Upper lobe of left lung (tissue), 6 donors: Measurements from ENCODE around the gene ACADM. TPM values are rescaled to one million over a fixed set of nuclear protein-coding genes. Genes with fewer than 3 reads are reported as not detected.

Experiments used
- ATAC-seq, 2 donors: fragments of 200-7000 bp; cut with Tn5 transposase; one replicate each; pipeline ENCODE4 v1.9.1; 2022; ENCODE audit warnings: mild to moderate bottlenecking in 2 of 2, moderate library complexity in 2 of 2; ENCODE audit not compliant: low FRiP score in 2 of 2
- DNase-seq, 2 donors: peaks; one replicate each; pipeline ENCODE4 v3.0.0-alpha.2; 2019 to 2020
- H3K27ac ChIP-seq, 4 donors: fragments of 200-600 bp; sonication (generic); one replicate each; pipeline ENCODE4 v1.5.1; 2016 to 2019
- H3K27me3 ChIP-seq, 4 donors: fragments of 200-600 bp; sonication (generic); one replicate each; pipeline ENCODE4 v1.5.1; 2017 to 2019
- H3K36me3 ChIP-seq, 4 donors: fragments of 200-600 bp; sonication (generic); one replicate each; pipeline ENCODE4 v1.5.1; 2016 to 2019
- H3K4me1 ChIP-seq, 4 donors: fragments of 200-600 bp; sonication (generic); one replicate each; pipeline ENCODE4 v1.5.1; 2018 to 2019
- H3K4me3 ChIP-seq, 4 donors: fragments of 200-600 bp; sonication (generic); one replicate each; pipeline ENCODE4 v1.5.1; 2017 to 2019; ENCODE audit warnings: mild to moderate bottlenecking in 2 of 4, moderate library complexity in 1 of 4
- H3K9me3 ChIP-seq, 4 donors: fragments of 200-600 bp; sonication (generic); one replicate each; pipeline ENCODE4 v1.5.1; 2018 to 2019
- EP300 ChIP-seq, 4 donors: sonication (generic); formaldehyde crosslinking; IDR thresholded peaks; one replicate each; pipeline ENCODE4 v1.5.1; 2017; ENCODE audit warnings: antibody characterized with exemption in 4 of 4, control low read depth in 2 of 4
- POLR2A ChIP-seq, 4 donors: fragments of 450-650 bp; IDR thresholded peaks; one replicate each; pipeline ENCODE4 v1.5.1; 2016 to 2017; ENCODE audit warnings: antibody characterized with exemption in 4 of 4, mild to moderate bottlenecking in 2 of 4
- POLR2AphosphoS5 ChIP-seq, 2 donors: sonication (generic); formaldehyde crosslinking; IDR thresholded peaks; one replicate each; pipeline ENCODE4 v1.5.1; 2017; ENCODE audit warnings: antibody characterized with exemption in 2 of 2
- WGBS, 2 donors: methylation state at CpG; one replicate each; pipeline ENCODE4 v1.1.5; 2017 to 2018; 5-methylcytosine and 5-hydroxymethylcytosine counted together
- total RNA-seq, 6 donors: library from RNA; depleted of rRNA in 4 of 6; stranded (reverse); fragments of >200 nt in 4 of 6; gene quantifications; one replicate each; pipeline versions ENCODE4 v1.1.0 to v1.2.1, GENCODE V29; 2016 to 2021
- TF ChIP-seq, protein P1 (sequence below), 6 experiments: fragments of 450-650 bp in 4 of 6; fragments of 200-600 bp in 2 of 6; sonication (generic) in 2 of 6; IDR thresholded peaks; one replicate each; pipeline ENCODE4 v1.5.1; 2016 to 2019; ENCODE audit warnings: antibody characterized with exemption in 6 of 6
- donor health status: DM: no; HTN: no; CAD: no; lungs with moderate emphysema.
- donor health status: DM: no; HTN: yes; CAD: no; lungs with severe emphysema.

The ACADM gene
- total RNA-seq, 6 donors from 2014 or later: 18.9 to 50.2 (median 39.7) TPM

DNA sequence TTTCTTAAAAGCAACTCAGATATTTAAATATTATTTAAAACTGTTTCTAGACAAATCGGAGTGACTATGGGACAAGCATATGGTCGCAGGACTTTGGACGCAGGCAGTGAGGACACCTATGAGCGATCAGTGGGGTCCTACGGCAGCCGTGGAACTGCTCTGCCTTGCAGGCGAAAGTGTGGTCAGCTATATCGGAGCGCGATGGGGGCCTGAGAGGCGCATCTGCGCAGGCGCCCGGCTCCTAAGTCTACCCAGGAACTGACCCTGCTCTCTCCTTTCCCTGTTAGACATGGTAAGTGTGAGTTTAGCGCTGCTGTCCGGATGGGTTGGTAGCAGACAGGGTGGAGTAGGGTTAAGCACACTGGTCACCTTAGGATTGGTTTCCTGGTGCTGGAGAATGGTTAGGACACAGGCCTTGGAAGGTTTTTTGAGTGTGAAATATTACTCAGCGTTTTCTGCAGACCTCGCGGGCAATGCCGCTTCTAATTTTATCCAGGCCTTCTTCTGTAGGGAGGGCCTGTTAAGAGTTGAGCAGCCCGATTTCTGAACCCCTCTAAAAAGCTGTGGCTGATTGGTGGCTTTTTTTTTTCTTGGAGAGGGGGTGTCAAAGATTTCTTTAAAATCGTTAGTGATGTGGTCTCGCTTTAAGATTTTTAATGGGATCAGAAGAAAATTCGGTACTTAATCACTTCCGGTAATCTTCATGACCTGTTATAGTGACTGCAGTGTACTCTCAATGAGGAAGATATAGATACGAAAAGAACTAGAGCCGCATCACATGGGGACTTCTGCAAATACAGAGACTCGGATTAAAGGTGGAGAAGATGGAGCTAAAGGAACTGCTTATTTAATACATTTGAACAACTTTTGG is 61.7 kb downstream of the ACADM start, which contains the start of gene RABGGTB:
TSS of gene RABGGTB (plus strand) at position 274 of the 871 bp plus-strand sequence. CDS start at position 290, 16 bp downstream.
- Histone ChIP-seq H3K36me3 (peaks cover 0 to 20% (median 8%) of the 10 kb centered on the region in 4 donors), H3K4me1 (peaks cover 30 to 56% (median 46%) of the 10 kb centered on the region in 4 donors), H3K9me3 (no peaks in the 10 kb centered on the region), H3K27me3 (no peaks in the 10 kb centered on the region), H3K27ac (peak within 1 kb of the TSS; percentile 78 to 96 (median 84)), H3K4me3 (peak within 1 kb of the TSS; percentile 61 to 78 (median 72))
- TF ChIP-seq POLR2AphosphoS5 (IDR thresholded peaks at IDR 0.05) (peak; percentile 94 to 95), POLR2A (IDR thresholded peaks at IDR 0.05) (peak in 3 of 4 donors; percentile 89 to 93 (median 90)), EP300 (IDR thresholded peaks at IDR 0.05) (peak in 1 of 4 donors; percentile 14)
- TF ChIP-seq, protein P1, sequence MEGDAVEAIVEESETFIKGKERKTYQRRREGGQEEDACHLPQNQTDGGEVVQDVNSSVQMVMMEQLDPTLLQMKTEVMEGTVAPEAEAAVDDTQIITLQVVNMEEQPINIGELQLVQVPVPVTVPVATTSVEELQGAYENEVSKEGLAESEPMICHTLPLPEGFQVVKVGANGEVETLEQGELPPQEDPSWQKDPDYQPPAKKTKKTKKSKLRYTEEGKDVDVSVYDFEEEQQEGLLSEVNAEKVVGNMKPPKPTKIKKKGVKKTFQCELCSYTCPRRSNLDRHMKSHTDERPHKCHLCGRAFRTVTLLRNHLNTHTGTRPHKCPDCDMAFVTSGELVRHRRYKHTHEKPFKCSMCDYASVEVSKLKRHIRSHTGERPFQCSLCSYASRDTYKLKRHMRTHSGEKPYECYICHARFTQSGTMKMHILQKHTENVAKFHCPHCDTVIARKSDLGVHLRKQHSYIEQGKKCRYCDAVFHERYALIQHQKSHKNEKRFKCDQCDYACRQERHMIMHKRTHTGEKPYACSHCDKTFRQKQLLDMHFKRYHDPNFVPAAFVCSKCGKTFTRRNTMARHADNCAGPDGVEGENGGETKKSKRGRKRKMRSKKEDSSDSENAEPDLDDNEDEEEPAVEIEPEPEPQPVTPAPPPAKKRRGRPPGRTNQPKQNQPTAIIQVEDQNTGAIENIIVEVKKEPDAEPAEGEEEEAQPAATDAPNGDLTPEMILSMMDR (IDR thresholded peaks at IDR 0.05): no peak
- 0 to 1% methylated on average over 21 to 28 of the region's 28 CpGs for WGBS, 2 donors
- DNase-seq (peak; percentile 96 to 98), ATAC-seq (peak; percentile 100)

DNA sequence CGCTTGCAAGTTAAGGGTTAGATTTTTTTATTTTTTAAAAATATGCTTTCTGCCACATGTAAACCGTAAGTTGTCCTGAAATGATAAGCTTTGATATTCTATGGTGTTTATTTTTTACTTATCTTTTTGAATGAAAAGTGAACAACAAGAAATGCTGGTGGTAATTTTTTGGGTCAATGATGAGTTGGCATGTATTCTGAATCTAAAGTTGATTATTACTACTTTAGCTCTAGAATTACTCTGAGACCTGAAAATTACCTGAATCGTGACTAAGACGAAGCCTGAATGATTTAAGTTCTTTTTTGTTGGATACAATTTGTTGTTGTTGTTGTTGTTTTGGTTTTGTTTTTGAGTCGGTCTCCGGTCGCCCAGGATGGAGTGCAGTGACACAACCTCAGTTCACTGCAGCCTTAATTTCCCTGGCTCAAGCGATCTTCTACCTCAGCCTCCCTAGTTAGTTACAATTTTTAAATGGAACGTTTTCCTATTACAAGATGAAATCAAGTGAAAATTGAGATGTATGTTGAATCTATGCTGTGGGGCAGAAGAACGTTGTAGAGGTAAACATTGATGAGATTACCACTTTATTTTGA is 62.5 kb downstream of the ACADM start:
- TF ChIP-seq, protein P1 (IDR thresholded peaks at IDR 0.05): no peak
- TF ChIP-seq EP300 (IDR thresholded peaks at IDR 0.05): no peak
- no peak for TF ChIP-seq POLR2A (IDR thresholded peaks at IDR 0.05)
- TF ChIP-seq POLR2AphosphoS5 (IDR thresholded peaks at IDR 0.05): no peak
- Histone ChIP-seq H3K27ac (peak overlapping the region; percentile 78 to 96 (median 84)), H3K27me3 (no peaks in the 10 kb centered on the region), H3K9me3 (no peaks in the 10 kb centered on the region), H3K36me3 (peaks cover 0 to 28% (median 15%) of the 10 kb centered on the region in 4 donors), H3K4me3 (peak overlapping the region; percentile 61 to 78 (median 72)), H3K4me1 (peaks cover 34 to 62% (median 49%) of the 10 kb centered on the region in 4 donors)
- ATAC-seq: no peak
- no peak for DNase-seq
- 4 to 5% methylated on average over 10 of the region's 10 CpGs for WGBS, 2 donors

- no peaks in the 10 kb centered on the region for H3K27me3 ChIP-seq
- DNase-seq (no peak), ATAC-seq (no peak)
- TF ChIP-seq EP300 (IDR thresholded peaks at IDR 0.05): no peak
- no peak for TF ChIP-seq POLR2A (IDR thresholded peaks at IDR 0.05)
- TF ChIP-seq, protein P1 (IDR thresholded peaks at IDR 0.05): no peak
- TF ChIP-seq POLR2AphosphoS5 (IDR thresholded peaks at IDR 0.05): no peak
- 10 to 18% methylated on average over 4 of the region's 4 CpGs for WGBS, 2 donors
- H3K27ac ChIP-seq: peak overlapping the region; percentile 78 to 96 (median 84)
- peaks cover 5 to 33% (median 20%) of the 10 kb centered on the region in 4 donors for H3K36me3 ChIP-seq
- peaks cover 34 to 62% (median 49%) of the 10 kb centered on the region in 4 donors for H3K4me1 ChIP-seq
- H3K4me3 ChIP-seq: peak overlapping the region; percentile 24 to 74 (median 65)
- no peaks in the 10 kb centered on the region for H3K9me3 ChIP-seq
Observed at GRCh38 chr1:75787524-75787923, 63.0 kb downstream of the ACADM start.

- ATAC-seq (no peak), DNase-seq (no peak)
- Histone ChIP-seq H3K9me3 (no peaks in the 10 kb centered on the region), H3K27ac (no peak overlapping the region), H3K27me3 (no peaks in the 10 kb centered on the region), H3K4me1 (peaks cover 34 to 60% (median 49%) of the 10 kb centered on the region in 4 donors), H3K4me3 (peak overlapping the region in 1 of 4 donors; percentile 21), H3K36me3 (peaks cover 11 to 58% (median 40%) of the 10 kb centered on the region in 4 donors)
- TF ChIP-seq POLR2A (IDR thresholded peaks at IDR 0.05): no peak
- TF ChIP-seq POLR2AphosphoS5 (IDR thresholded peaks at IDR 0.05): no peak
- TF ChIP-seq, protein P1 (IDR thresholded peaks at IDR 0.05): no peak
- no peak for TF ChIP-seq EP300 (IDR thresholded peaks at IDR 0.05)
Observed at GRCh38 chr1:75789988-75790387, 65.5 kb downstream of the ACADM start.
